Liver (tissue), 9 donors: ENCODE results near the gene BIN2. TPM values are rescaled to one million over a fixed set of nuclear protein-coding genes. Genes with fewer than 3 reads are reported as not detected.
A peak's percentile ranks its signal among the peaks of the same experiment; 100 is the strongest.

Experiments used
- DNase-seq: peaks from one replicate; pipeline ENCODE4 v3.0.0-alpha.2; 2017; ENCODE audit warnings: low spot score
- H3K27ac ChIP-seq, 2 donors: one replicate each; pipeline ENCODE4 v1.7.0; 2013; ENCODE audit warnings: inconsistent platforms in 2 of 2, low read length in 2 of 2, control low read depth in 1 of 2, low read depth in 1 of 2, mild to moderate bottlenecking in 1 of 2
- H3K27me3 ChIP-seq, 4 donors: one replicate each; pipeline versions ENCODE4 v1.6.1 to v1.7.0; 2013; ENCODE audit warnings: low read length in 3 of 4, inconsistent platforms in 1 of 4, mild to moderate bottlenecking in 1 of 4, moderate library complexity in 1 of 4; ENCODE audit not compliant: control insufficient read depth in 4 of 4, insufficient read depth in 4 of 4
- H3K36me3 ChIP-seq, 4 donors: one replicate each; pipeline versions ENCODE4 v1.6.1 to v1.7.0; 2013; ENCODE audit warnings: low read length in 3 of 4, mild to moderate bottlenecking in 3 of 4, low read depth in 1 of 4, moderate library complexity in 1 of 4; ENCODE audit not compliant: control insufficient read depth in 4 of 4, insufficient read depth in 3 of 4
- H3K4me1 ChIP-seq, 4 donors: one replicate each; pipeline versions ENCODE4 v1.6.1 to v1.7.0; 2013; ENCODE audit warnings: low read length in 3 of 4, mild to moderate bottlenecking in 3 of 4, moderate library complexity in 1 of 4; ENCODE audit not compliant: control insufficient read depth in 4 of 4, insufficient read depth in 4 of 4
- H3K4me3 ChIP-seq, 3 donors: one replicate each; pipeline versions ENCODE4 v1.6.1 to v1.7.0; 2013; ENCODE audit warnings: low read length in 3 of 3, control low read depth in 1 of 3, low read depth in 1 of 3, mild to moderate bottlenecking in 1 of 3
- H3K9ac ChIP-seq, 2 donors: one replicate each; pipeline ENCODE4 v1.7.0; 2013; ENCODE audit warnings: low read length in 2 of 2, mild to moderate bottlenecking in 2 of 2, moderate library complexity in 2 of 2, control low read depth in 1 of 2, low read depth in 1 of 2
- H3K9me3 ChIP-seq, 4 donors: one replicate each; pipeline versions ENCODE4 v1.6.1 to v1.7.0; 2013; ENCODE audit warnings: low read length in 3 of 4; ENCODE audit not compliant: control insufficient read depth in 4 of 4
- EGR1 ChIP-seq, 2 donors: IDR thresholded peaks; 2 replicates each; pipeline ENCODE4 v1.6.1; 2016 to 2018; ENCODE audit warnings: antibody characterized with exemption in 2 of 2, low read depth in 2 of 2
- FOXA2 ChIP-seq: IDR thresholded peaks from 2 replicates; pipeline ENCODE4 v1.6.1; 2016; ENCODE audit warnings: antibody characterized with exemption
- NR2F2 ChIP-seq: IDR thresholded peaks from 2 replicates; pipeline ENCODE4 v1.6.1; 2016; ENCODE audit warnings: antibody characterized with exemption
- RAD21 ChIP-seq, 2 donors: IDR thresholded peaks; 2 replicates each; pipeline ENCODE4 v1.6.1; 2016; ENCODE audit warnings: antibody characterized with exemption in 2 of 2, mild to moderate bottlenecking in 2 of 2
- RXRA ChIP-seq, 2 donors: IDR thresholded peaks; 2 replicates each; pipeline ENCODE4 v1.6.1; 2017 to 2018; ENCODE audit warnings: antibody characterized with exemption in 2 of 2, mild to moderate bottlenecking in 1 of 2
- WGBS: extraction: QIAGEN DNeasy Blood & Tissue Kit; methylation state at CpG from one replicate; pipeline ENCODE4 v1.1.7; 2013; 5-methylcytosine and 5-hydroxymethylcytosine counted together
- polyA plus RNA-seq, 2 donors: library from polyadenylated mRNA; stranded (reverse) in 1 of 2; unstranded in 1 of 2; fragments of 200-250 nt in 1 of 2; fragments of >200 nt in 1 of 2; fragmentation: Nextera tagmentation in 1 of 2; extraction: Ambion mirVana in 1 of 2; gene quantifications; one replicate each; pipeline versions ENCODE4 v1.2.1 to v1.2.3, GENCODE V29; 2013 to 2015
- total RNA-seq, 2 donors: library from RNA; depleted of rRNA; stranded (reverse); fragments of >200 nt; gene quantifications; one replicate each; pipeline ENCODE4 v1.2.3, GENCODE V29; 2014
- TF ChIP-seq, protein P1 (sequence below): IDR thresholded peaks from 2 replicates; pipeline ENCODE4 v1.6.1; 2016; ENCODE audit warnings: antibody characterized with exemption, mild to moderate bottlenecking
- TF ChIP-seq, protein P2 (sequence below): IDR thresholded peaks from 2 replicates; pipeline ENCODE4 v1.6.1; 2016; ENCODE audit warnings: antibody characterized with exemption
- TF ChIP-seq, protein P3 (sequence below): IDR thresholded peaks from 2 replicates; pipeline ENCODE4 v1.6.1; 2016; ENCODE audit warnings: antibody characterized with exemption
- donor health status: healthy.
- donor health status: healthy.
- donor health status: healthy.
- donor health status: healthy.
- donor health status: healthy.

The BIN2 gene
- total and polyA plus RNA-seq, 4 donors: 1.9 to 10.2 (median 4.4) TPM

DNA sequence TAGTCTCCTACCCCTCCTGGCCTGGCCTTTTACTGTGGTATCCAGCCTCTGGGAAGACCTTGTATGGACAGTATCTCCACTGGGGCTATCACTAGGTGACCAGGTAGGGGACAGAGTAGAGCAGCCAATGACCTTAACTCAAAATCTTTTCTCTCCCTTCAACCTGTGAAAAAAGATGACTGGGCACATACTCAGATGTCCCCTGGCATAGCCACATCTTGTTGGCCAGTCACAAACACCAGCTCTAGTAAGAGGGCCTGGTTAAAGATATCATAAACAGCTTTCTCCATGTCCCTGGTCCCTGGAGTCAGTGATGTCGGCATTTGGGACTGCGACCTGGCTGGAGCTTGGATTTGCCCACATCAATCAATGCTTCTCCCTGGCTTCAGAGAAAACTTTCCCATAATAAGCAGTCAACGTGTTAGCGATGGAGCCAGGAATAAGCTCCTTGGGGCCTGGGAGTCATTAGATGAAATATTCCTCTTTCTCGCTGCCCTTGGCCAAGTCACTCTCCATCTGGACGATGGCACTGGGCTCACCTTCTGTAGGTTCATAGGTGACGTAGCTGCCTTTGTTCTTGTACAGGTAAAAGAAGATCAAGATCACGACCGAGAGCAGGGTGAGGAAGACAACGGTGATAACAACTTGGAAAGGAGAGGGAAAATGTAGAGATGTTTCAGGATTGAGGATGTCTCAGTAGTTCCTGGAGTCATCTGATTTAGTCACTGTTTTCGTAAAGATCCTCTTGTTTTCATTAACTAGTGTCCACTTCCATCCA, 78.3 kb downstream of the BIN2 start:
- Histone ChIP-seq H3K27me3 (no peaks in the 10 kb centered on the region), H3K9ac (no peak overlapping the region), H3K9me3 (no peaks in the 10 kb centered on the region), H3K4me1 (peaks cover 0 to 10% (median 6%) of the 10 kb centered on the region in 4 donors), H3K36me3 (peaks cover 7 to 30% (median 24%) of the 10 kb centered on the region in 4 donors), H3K27ac (peak overlapping the region in 1 of 2 donors; percentile 48), H3K4me3 (no peak overlapping the region)
- DNase-seq: no peak
- TF ChIP-seq RAD21 (IDR thresholded peaks at IDR 0.05) (no peak), RXRA (IDR thresholded peaks at IDR 0.05) (no peak), EGR1 (IDR thresholded peaks at IDR 0.05; ENCODE audit: low read depth in 2 of 2) (no peak)
- TF ChIP-seq, protein P1, sequence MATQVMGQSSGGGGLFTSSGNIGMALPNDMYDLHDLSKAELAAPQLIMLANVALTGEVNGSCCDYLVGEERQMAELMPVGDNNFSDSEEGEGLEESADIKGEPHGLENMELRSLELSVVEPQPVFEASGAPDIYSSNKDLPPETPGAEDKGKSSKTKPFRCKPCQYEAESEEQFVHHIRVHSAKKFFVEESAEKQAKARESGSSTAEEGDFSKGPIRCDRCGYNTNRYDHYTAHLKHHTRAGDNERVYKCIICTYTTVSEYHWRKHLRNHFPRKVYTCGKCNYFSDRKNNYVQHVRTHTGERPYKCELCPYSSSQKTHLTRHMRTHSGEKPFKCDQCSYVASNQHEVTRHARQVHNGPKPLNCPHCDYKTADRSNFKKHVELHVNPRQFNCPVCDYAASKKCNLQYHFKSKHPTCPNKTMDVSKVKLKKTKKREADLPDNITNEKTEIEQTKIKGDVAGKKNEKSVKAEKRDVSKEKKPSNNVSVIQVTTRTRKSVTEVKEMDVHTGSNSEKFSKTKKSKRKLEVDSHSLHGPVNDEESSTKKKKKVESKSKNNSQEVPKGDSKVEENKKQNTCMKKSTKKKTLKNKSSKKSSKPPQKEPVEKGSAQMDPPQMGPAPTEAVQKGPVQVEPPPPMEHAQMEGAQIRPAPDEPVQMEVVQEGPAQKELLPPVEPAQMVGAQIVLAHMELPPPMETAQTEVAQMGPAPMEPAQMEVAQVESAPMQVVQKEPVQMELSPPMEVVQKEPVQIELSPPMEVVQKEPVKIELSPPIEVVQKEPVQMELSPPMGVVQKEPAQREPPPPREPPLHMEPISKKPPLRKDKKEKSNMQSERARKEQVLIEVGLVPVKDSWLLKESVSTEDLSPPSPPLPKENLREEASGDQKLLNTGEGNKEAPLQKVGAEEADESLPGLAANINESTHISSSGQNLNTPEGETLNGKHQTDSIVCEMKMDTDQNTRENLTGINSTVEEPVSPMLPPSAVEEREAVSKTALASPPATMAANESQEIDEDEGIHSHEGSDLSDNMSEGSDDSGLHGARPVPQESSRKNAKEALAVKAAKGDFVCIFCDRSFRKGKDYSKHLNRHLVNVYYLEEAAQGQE: no peak
- WGBS: 91% methylated on average over 11 of the region's 11 CpGs

DNA sequence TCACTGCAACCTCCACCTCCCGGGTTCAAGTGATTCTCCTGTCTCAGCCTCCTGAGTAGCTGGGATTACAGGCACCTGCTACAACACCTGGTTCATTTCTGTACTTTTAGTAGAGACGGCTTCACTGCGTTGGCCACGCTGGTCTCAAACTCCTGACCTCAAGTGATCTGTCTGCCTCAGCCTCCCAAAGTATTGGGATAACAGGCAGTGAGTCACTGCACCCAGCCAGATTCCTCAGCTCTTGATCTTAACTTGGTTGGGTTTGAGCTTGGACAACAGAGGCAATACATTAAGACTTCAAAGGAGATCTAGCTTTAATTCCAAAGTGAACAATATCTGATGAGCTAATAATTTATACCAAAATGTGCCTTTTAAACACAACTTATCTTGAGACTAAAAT, 79.7 kb downstream of the BIN2 start:
- TF ChIP-seq, protein P2, sequence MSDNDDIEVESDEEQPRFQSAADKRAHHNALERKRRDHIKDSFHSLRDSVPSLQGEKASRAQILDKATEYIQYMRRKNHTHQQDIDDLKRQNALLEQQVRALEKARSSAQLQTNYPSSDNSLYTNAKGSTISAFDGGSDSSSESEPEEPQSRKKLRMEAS: no peak
- TF ChIP-seq, protein P1: no peak
- no peak for TF ChIP-seq NR2F2
- no peak for TF ChIP-seq RAD21 (IDR thresholded peaks at IDR 0.05)
- TF ChIP-seq FOXA2: no peak
- TF ChIP-seq, protein P3, sequence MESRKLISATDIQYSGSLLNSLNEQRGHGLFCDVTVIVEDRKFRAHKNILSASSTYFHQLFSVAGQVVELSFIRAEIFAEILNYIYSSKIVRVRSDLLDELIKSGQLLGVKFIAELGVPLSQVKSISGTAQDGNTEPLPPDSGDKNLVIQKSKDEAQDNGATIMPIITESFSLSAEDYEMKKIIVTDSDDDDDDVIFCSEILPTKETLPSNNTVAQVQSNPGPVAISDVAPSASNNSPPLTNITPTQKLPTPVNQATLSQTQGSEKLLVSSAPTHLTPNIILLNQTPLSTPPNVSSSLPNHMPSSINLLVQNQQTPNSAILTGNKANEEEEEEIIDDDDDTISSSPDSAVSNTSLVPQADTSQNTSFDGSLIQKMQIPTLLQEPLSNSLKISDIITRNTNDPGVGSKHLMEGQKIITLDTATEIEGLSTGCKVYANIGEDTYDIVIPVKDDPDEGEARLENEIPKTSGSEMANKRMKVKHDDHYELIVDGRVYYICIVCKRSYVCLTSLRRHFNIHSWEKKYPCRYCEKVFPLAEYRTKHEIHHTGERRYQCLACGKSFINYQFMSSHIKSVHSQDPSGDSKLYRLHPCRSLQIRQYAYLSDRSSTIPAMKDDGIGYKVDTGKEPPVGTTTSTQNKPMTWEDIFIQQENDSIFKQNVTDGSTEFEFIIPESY: no peak
- Histone ChIP-seq H3K36me3 (peaks cover 7 to 32% (median 27%) of the 10 kb centered on the region in 4 donors), H3K4me1 (peaks cover 0 to 21% (median 15%) of the 10 kb centered on the region in 4 donors), H3K27me3 (no peaks in the 10 kb centered on the region), H3K9me3 (no peaks in the 10 kb centered on the region), H3K4me3 (no peak overlapping the region), H3K9ac (no peak overlapping the region), H3K27ac (no peak overlapping the region)
- no peak for DNase-seq
- WGBS: 97% methylated on average over 4 of the region's 4 CpGs
